ENCODE data around the gene ISOC1. TPM values are rescaled to one million over a fixed set of nuclear protein-coding genes. Genes with fewer than 3 reads are reported as not detected.

The ISOC1 gene
- total and polyA plus RNA-seq, 2 donors (not counting 1 experiment from before 2014, with no cell fraction given), result 15.4 to 21.1 TPM

- Histone ChIP-seq H3K9ac (ENCODE audit: insufficient read depth, low read length) (no peak overlapping the region), H3K27ac (ENCODE audit: insufficient read depth, low read length) (no peak overlapping the region), H3K4me3 (replicated peaks in 1 of 4; ENCODE audit: control extremely low read depth in 1 of 4, insufficient read depth in 1 of 4, low read depth in 3 of 4, low read length in 4 of 4) (no peak overlapping the region), H3K27me3 (ENCODE audit: control insufficient read depth, insufficient read depth, low read length) (no peaks in the 10 kb centered on the region), H2AFZ (ENCODE audit: low read length) (no peak overlapping the region), H3K36me3 (ENCODE audit: control insufficient read depth, insufficient read depth, low read length) (no peaks in the 10 kb centered on the region), H4K20me1 (ENCODE audit: control insufficient read depth, extremely low read depth, insufficient read depth, low read length) (no peaks in the 10 kb centered on the region), H3K79me2 (ENCODE audit: control insufficient read depth, insufficient read depth, low read length) (no peaks in the 10 kb centered on the region), H3K9me3 (ENCODE audit: control insufficient read depth, insufficient read depth, low read depth, low read length) (no peaks in the 10 kb centered on the region), H3K4me2 (ENCODE audit: extremely low read depth, insufficient read depth, low read length) (no peak overlapping the region), H3K4me1 (ENCODE audit: control insufficient read depth, extremely low read depth, insufficient read depth, low read length) (no peaks in the 10 kb centered on the region)
- TF ChIP-seq EZH2 (IDR thresholded peaks at IDR 0.05; ENCODE audit: low read length, missing control alignments) (no peak), CTCF (conservative IDR thresholded peaks at IDR 0.05 in 1 of 2, IDR thresholded peaks at IDR 0.05 in 1 of 2; ENCODE audit: low read depth in 1 of 2, low read length in 2 of 2) (no peak)
- no peak for DNase-seq (ENCODE audit: low read depth in 2 of 2)
Observed at GRCh38 chr5:129133553-129133952, 39.0 kb downstream of the ISOC1 start.

- Histone ChIP-seq H3K79me2 (ENCODE audit: control insufficient read depth, insufficient read depth, low read length) (no peaks in the 10 kb centered on the region), H3K9ac (ENCODE audit: insufficient read depth, low read length) (no peak overlapping the region), H2AFZ (ENCODE audit: low read length) (no peak overlapping the region), H4K20me1 (ENCODE audit: control insufficient read depth, extremely low read depth, insufficient read depth, low read length) (no peaks in the 10 kb centered on the region), H3K9me3 (ENCODE audit: control insufficient read depth, insufficient read depth, low read depth, low read length) (no peaks in the 10 kb centered on the region), H3K27me3 (ENCODE audit: control insufficient read depth, insufficient read depth, low read length) (no peaks in the 10 kb centered on the region), H3K4me2 (ENCODE audit: extremely low read depth, insufficient read depth, low read length) (no peak overlapping the region), H3K4me1 (ENCODE audit: control insufficient read depth, extremely low read depth, insufficient read depth, low read length) (no peaks in the 10 kb centered on the region), H3K27ac (ENCODE audit: insufficient read depth, low read length) (no peak overlapping the region), H3K36me3 (ENCODE audit: control insufficient read depth, insufficient read depth, low read length) (no peaks in the 10 kb centered on the region), H3K4me3 (replicated peaks in 1 of 4; ENCODE audit: control extremely low read depth in 1 of 4, insufficient read depth in 1 of 4, low read depth in 3 of 4, low read length in 4 of 4) (no peak overlapping the region)
- TF ChIP-seq EZH2 (IDR thresholded peaks at IDR 0.05; ENCODE audit: low read length, missing control alignments) (no peak), CTCF (conservative IDR thresholded peaks at IDR 0.05 in 1 of 2, IDR thresholded peaks at IDR 0.05 in 1 of 2; ENCODE audit: low read depth in 1 of 2, low read length in 2 of 2) (no peak)
- no peak for DNase-seq (ENCODE audit: low read depth in 2 of 2)
Observed at GRCh38 chr5:129135633-129136032, 41.1 kb downstream of the ISOC1 start.

GRCh38 chr5:129137637-129138036 is 43.1 kb downstream of the ISOC1 start:
- H3K4me2 ChIP-seq (ENCODE audit: extremely low read depth, insufficient read depth, low read length), result no peak overlapping the region
- H3K4me1 ChIP-seq (ENCODE audit: control insufficient read depth, extremely low read depth, insufficient read depth, low read length), result no peaks in the 10 kb centered on the region
- H3K9ac ChIP-seq (ENCODE audit: insufficient read depth, low read length), result no peak overlapping the region
- DNase-seq (ENCODE audit: low read depth in 2 of 2), result no peak
- no peaks in the 10 kb centered on the region for H4K20me1 ChIP-seq (ENCODE audit: control insufficient read depth, extremely low read depth, insufficient read depth, low read length)
- H3K27ac ChIP-seq (ENCODE audit: insufficient read depth, low read length), result no peak overlapping the region
- H2AFZ ChIP-seq (ENCODE audit: low read length), result no peak overlapping the region
- H3K27me3 ChIP-seq (ENCODE audit: control insufficient read depth, insufficient read depth, low read length), result no peaks in the 10 kb centered on the region
- H3K36me3 ChIP-seq (ENCODE audit: control insufficient read depth, insufficient read depth, low read length), result no peaks in the 10 kb centered on the region
- no peaks in the 10 kb centered on the region for H3K79me2 ChIP-seq (ENCODE audit: control insufficient read depth, insufficient read depth, low read length)
- no peak for TF ChIP-seq EZH2 (IDR thresholded peaks at IDR 0.05; ENCODE audit: low read length, missing control alignments)
- TF ChIP-seq CTCF (conservative IDR thresholded peaks at IDR 0.05 in 1 of 2, IDR thresholded peaks at IDR 0.05 in 1 of 2; ENCODE audit: low read depth in 1 of 2, low read length in 2 of 2), result no peak
- no peaks in the 10 kb centered on the region for H3K9me3 ChIP-seq (ENCODE audit: control insufficient read depth, insufficient read depth, low read depth, low read length)
- no peak overlapping the region for H3K4me3 ChIP-seq (replicated peaks in 1 of 4; ENCODE audit: control extremely low read depth in 1 of 4, insufficient read depth in 1 of 4, low read depth in 3 of 4, low read length in 4 of 4)
